ENCODE data around the gene KCTD14.

DNA sequence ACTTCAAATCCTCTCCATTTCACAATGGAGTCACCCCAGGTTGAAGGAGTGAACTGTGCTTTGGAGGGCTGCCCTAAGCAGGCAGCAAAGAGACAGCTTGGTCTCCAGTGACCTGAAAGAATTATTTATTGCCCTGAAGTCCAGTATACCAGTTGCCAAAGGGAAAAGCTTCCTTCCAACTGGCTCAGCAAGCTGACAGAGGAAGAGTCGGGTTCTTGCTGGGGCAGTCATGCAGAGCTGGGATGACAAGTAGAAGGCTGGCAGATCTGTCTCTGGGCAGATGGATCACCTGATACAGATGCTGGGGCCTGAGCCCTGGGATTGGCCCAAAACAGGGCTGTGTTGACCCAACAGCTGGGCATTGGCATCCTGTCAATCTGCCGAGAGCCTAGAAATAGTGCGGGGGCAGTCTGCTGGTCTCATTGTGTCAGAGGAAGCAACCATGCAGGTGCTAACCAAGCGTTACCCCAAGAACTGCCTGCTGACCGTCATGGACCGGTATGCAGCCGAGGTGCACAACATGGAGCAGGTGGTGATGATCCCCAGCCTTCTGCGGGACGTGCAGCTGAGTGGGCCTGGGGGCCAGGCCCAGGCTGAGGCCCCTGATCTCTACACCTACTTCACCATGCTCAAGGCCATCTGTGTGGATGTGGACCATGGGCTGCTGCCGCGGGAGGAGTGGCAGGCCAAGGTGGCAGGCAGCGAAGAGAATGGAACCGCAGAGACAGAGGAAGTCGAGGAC, 40.5 kb upstream of the KCTD14 start, which contains the start of gene THRSP:
- TF ChIP-seq, protein P1, sequence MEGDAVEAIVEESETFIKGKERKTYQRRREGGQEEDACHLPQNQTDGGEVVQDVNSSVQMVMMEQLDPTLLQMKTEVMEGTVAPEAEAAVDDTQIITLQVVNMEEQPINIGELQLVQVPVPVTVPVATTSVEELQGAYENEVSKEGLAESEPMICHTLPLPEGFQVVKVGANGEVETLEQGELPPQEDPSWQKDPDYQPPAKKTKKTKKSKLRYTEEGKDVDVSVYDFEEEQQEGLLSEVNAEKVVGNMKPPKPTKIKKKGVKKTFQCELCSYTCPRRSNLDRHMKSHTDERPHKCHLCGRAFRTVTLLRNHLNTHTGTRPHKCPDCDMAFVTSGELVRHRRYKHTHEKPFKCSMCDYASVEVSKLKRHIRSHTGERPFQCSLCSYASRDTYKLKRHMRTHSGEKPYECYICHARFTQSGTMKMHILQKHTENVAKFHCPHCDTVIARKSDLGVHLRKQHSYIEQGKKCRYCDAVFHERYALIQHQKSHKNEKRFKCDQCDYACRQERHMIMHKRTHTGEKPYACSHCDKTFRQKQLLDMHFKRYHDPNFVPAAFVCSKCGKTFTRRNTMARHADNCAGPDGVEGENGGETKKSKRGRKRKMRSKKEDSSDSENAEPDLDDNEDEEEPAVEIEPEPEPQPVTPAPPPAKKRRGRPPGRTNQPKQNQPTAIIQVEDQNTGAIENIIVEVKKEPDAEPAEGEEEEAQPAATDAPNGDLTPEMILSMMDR (IDR thresholded peaks at IDR 0.05): no peak
- TF ChIP-seq POLR2A (IDR thresholded peaks at IDR 0.05): no peak

All from adrenal gland (tissue), 5 donors.